GM23338 (cell line): ENCODE results near the gene RRAS.

Experiments used
- POLR2AphosphoS5 ChIP-seq: IDR thresholded peaks from 2 replicates; pipeline ENCODE4 v1.6.1; 2016; ENCODE audit warnings: antibody characterized with exemption, low read depth
- STAT1 ChIP-seq: IDR thresholded peaks from one replicate; pipeline ENCODE4 v1.6.1; 2016; ENCODE audit warnings: antibody characterized with exemption; ENCODE audit not compliant: unreplicated experiment
- TF ChIP-seq, protein P1 (sequence below), 2 experiments: fragments of 200-600 bp in 1 of 2; sonication (generic) in 1 of 2; conservative IDR thresholded peaks; 2 replicates each; pipeline versions ENCODE4 v1.5.1 to v1.6.1; 2016 to 2017; ENCODE audit warnings: antibody characterized with exemption in 2 of 2, low read depth in 2 of 2, mild to moderate bottlenecking in 2 of 2, moderate library complexity in 1 of 2

DNA sequence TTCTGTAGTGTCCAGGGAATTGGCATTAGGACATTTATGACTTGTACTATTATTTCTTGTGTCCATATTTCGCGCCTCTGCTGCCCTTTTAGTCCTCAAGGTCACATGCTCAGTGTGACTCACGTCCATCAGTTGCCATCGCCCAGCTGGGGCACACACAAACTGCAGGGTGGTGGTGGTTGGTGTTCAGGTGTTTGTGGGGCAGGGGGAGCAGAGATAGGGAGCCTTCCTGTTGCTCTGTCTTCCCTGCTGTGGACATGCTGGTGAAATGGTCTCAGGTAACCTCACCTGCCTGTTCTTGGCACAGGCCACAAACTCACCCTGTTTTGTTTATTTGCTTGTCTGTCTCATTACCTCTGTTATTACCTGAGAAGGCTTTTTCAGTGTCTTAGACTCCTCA, 26.6 kb downstream of the RRAS start:
- no peak for TF ChIP-seq POLR2AphosphoS5
- TF ChIP-seq STAT1 = no peak
- TF ChIP-seq, protein P1, sequence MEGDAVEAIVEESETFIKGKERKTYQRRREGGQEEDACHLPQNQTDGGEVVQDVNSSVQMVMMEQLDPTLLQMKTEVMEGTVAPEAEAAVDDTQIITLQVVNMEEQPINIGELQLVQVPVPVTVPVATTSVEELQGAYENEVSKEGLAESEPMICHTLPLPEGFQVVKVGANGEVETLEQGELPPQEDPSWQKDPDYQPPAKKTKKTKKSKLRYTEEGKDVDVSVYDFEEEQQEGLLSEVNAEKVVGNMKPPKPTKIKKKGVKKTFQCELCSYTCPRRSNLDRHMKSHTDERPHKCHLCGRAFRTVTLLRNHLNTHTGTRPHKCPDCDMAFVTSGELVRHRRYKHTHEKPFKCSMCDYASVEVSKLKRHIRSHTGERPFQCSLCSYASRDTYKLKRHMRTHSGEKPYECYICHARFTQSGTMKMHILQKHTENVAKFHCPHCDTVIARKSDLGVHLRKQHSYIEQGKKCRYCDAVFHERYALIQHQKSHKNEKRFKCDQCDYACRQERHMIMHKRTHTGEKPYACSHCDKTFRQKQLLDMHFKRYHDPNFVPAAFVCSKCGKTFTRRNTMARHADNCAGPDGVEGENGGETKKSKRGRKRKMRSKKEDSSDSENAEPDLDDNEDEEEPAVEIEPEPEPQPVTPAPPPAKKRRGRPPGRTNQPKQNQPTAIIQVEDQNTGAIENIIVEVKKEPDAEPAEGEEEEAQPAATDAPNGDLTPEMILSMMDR (conservative IDR thresholded peaks at IDR 0.05; ENCODE audit: low read depth in 2 of 2) = no peak
